Ascending aorta (tissue), 2 donors: Measurements from ENCODE around the gene MATCAP1. TPM values are rescaled to one million over a fixed set of nuclear protein-coding genes. Genes with fewer than 3 reads are reported as not detected.
A peak's percentile ranks its signal among the peaks of the same experiment; 100 is the strongest.

Experiments
- DNase-seq, 2 donors: peaks; one replicate each; pipeline ENCODE4 v3.0.0-alpha.2; 2019; ENCODE audit warnings: low spot score in 2 of 2
- H3K27ac ChIP-seq, 2 donors: fragments of 200-600 bp; sonication (generic); one replicate each; pipeline ENCODE4 v1.5.1; 2016 to 2017; ENCODE audit warnings: mild to moderate bottlenecking in 1 of 2
- H3K27me3 ChIP-seq: fragments of 200-600 bp; sonication (generic); one replicate; pipeline ENCODE4 v1.5.1; 2017
- H3K36me3 ChIP-seq, 2 donors: fragments of 200-600 bp; sonication (generic); one replicate each; pipeline ENCODE4 v1.5.1; 2016
- H3K4me1 ChIP-seq, 2 donors: fragments of 200-600 bp; sonication (generic); one replicate each; pipeline ENCODE4 v1.5.1; 2016 to 2017; ENCODE audit warnings: mild to moderate bottlenecking in 1 of 2
- H3K4me3 ChIP-seq, 2 donors: fragments of 200-600 bp; sonication (generic); one replicate each; pipeline ENCODE4 v1.5.1; 2016 to 2017; ENCODE audit warnings: mild to moderate bottlenecking in 1 of 2
- H3K9me3 ChIP-seq, 2 donors: fragments of 200-600 bp; sonication (generic); one replicate each; pipeline ENCODE4 v1.5.1; 2016
- intact Hi-C: fragments of 100-400 bp; cut with DNase I; formaldehyde crosslinking; loops from one replicate; pipeline ENCODE4 v1.15.1; 2023
- total RNA-seq: library from RNA; depleted of rRNA; stranded (reverse); fragments of >200 nt; gene quantifications from one replicate; pipeline ENCODE4 v1.1.0, GENCODE V29; 2016
- TF ChIP-seq, protein P1 (sequence below), 3 experiments: fragments of 200-600 bp in 2 of 3; fragments of 450-650 bp in 1 of 3; sonication (generic) in 2 of 3; IDR thresholded peaks; one replicate each; pipeline ENCODE4 v1.5.1; 2016 to 2019; ENCODE audit warnings: antibody characterized with exemption in 3 of 3, mild to moderate bottlenecking in 1 of 3, moderate library complexity in 1 of 3

MATCAP1 gene
- 18.9 TPM for total RNA-seq

DNA sequence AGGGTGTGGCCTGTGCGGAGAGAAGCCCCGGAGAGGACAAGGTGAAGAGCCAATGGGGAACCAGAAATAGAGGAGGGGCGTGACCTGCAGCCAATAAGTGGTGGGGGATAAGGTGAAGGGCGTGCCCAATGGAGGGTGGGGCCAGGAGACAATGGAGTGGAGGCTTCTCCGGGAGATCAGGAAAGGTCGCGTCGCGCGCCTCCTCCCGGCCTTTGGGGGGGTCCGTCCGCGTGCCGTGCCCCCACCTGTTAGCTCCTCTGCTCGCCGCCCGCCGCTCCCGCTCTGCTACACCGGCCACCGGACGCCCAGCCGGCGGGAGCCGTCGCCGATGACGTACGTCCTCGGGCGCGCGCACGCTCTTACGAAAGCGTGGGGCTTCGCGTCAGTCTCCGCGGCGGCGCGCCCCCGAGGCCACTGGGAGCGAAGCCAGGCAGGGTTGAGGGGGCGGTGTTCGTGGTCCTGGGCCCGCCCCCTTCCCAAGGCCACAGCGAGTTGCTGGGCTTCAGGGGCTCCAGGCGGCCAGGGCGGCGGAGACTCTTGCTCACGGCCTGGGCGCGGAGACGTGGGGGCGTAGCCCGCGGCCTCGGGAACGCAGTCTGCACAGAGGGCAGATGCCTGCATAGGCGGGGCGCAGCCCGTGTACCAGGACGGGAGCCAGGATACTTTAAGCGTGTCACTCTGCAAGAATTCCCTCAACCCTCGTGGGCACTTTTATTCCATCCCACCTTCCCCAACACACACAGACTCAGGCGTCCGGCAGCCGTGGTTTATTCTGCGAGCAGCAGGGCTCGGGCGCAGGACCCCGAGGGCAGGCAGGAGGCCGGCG lies at the start of gene MATCAP1:
TSS of gene MATCAP1 (minus strand) at position 337 of the 826 bp plus-strand sequence. CDS start 3,353 bp downstream, outside the sequence.
- intact Hi-C loops: loop anchor here (1.0 to 2.0 kb wide), 3 partner anchors 10 to 229 kb away; no protein-coding TSS in a partner anchor
- DNase-seq: peak; percentile 90 to 98
- Histone ChIP-seq H3K4me1 (peaks cover 15 to 21% of the 10 kb centered on the region in 2 donors), H3K4me3 (peak within 1 kb of the TSS; percentile 74 to 76), H3K9me3 (no peaks in the 10 kb centered on the region), H3K36me3 (no peaks in the 10 kb centered on the region), H3K27me3 (no peaks in the 10 kb centered on the region), H3K27ac (peak within 1 kb of the TSS; percentile 92 to 96)
- TF ChIP-seq, protein P1, sequence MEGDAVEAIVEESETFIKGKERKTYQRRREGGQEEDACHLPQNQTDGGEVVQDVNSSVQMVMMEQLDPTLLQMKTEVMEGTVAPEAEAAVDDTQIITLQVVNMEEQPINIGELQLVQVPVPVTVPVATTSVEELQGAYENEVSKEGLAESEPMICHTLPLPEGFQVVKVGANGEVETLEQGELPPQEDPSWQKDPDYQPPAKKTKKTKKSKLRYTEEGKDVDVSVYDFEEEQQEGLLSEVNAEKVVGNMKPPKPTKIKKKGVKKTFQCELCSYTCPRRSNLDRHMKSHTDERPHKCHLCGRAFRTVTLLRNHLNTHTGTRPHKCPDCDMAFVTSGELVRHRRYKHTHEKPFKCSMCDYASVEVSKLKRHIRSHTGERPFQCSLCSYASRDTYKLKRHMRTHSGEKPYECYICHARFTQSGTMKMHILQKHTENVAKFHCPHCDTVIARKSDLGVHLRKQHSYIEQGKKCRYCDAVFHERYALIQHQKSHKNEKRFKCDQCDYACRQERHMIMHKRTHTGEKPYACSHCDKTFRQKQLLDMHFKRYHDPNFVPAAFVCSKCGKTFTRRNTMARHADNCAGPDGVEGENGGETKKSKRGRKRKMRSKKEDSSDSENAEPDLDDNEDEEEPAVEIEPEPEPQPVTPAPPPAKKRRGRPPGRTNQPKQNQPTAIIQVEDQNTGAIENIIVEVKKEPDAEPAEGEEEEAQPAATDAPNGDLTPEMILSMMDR (IDR thresholded peaks at IDR 0.05): no peak

DNA sequence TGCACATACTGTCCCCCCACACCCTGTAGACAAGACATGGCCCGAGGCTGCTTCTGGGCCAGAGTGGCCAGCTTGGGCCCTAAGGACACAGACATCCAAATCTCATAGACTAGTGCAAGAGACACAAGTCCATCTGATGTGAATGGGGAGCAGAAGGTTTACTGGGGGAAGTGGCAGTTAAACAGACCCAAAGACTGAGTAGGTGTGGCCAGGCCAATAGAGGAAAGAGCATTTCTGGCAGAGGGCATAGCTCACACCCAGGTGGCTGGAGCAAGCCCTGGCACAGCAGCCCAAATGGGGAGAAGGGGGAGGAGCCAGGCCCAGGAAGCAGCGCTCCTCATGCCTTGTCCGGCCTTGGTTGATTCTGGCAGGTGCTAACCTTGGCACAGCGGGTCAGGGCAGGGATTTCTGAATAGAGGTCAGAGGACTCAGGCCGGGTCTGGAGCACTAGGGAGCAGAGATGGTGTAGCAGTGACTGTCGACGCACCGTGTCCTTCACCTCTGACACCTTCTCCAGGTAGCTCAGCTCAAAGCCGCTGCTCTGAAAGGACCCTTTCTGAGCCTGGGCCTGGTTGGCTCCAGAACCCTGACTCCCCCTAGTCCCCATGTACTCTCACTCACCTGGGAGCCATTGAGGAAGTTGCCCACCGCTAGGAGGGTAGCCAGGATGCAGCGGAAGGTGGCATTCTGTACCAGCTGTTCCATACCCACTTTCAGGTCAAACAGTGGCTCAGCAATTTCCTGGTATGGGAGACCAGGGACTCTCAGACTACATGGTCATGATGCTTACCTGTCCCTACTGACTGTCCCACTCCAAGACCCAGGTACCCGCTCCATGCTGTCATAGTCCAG lies 47.3 kb upstream of the MATCAP1 start:
- TF ChIP-seq, protein P1 (IDR thresholded peaks at IDR 0.05): no peak
- Histone ChIP-seq H3K9me3 (no peaks in the 10 kb centered on the region), H3K4me3 (no peak overlapping the region), H3K27me3 (no peaks in the 10 kb centered on the region), H3K27ac (no peak overlapping the region), H3K4me1 (peaks cover 6 to 11% of the 10 kb centered on the region in 2 donors), H3K36me3 (peaks cover 67 to 76% of the 10 kb centered on the region in 2 donors)
- DNase-seq: no peak
- intact Hi-C loops: no loop called here

DNA sequence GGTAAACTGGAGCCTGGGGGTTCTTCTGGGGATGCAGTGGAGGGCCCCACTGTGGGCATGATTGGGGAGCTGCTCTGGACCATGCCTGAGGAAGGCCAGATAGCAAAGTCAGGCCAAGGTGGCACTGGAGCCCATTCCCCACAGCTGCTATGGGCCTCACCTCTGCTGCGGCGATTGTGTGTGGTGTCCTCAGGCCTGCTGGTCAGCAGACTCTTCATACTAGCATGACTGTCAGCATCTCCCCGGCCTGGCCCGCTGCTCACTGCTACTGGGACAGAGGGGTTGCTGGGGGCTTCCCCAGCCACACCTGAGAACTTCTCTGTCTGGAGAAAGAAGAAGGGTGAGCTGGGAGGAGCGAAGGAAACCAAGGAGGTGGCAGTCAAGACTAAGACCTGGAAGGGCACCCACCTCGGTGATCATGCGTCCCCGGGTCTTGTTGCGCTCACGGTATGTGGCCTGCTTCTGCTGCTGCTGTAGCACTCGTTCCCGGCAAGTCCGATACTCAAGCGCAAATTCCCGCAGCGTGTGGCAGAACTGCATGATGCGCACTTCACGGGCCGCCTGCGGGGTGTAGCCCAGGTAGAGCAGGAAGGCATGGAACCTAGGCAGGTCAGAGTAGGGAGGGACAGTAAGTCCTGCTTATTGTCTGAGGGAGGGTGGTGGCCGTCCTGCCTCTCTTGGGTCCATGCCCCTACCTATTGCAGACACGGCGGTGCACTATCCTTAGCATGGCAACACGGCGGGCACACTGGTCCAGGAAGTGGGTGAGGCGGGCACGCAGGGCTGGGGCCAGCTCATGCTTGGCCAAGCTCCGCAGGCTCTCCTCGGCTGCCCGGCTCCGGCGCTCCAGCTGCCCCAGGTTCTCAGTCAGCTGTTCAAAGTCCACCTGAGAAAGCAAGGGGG lies 46.4 kb upstream of the MATCAP1 start:
- no peaks in the 10 kb centered on the region for H3K9me3 ChIP-seq
- H3K4me3 ChIP-seq: no peak overlapping the region
- intact Hi-C loops: no loop called here
- H3K27ac ChIP-seq: no peak overlapping the region
- TF ChIP-seq, protein P1 (IDR thresholded peaks at IDR 0.05): no peak
- no peaks in the 10 kb centered on the region for H3K27me3 ChIP-seq
- DNase-seq: no peak
- peaks cover 6 to 15% of the 10 kb centered on the region in 2 donors for H3K4me1 ChIP-seq
- peaks cover 58 to 67% of the 10 kb centered on the region in 2 donors for H3K36me3 ChIP-seq

DNA sequence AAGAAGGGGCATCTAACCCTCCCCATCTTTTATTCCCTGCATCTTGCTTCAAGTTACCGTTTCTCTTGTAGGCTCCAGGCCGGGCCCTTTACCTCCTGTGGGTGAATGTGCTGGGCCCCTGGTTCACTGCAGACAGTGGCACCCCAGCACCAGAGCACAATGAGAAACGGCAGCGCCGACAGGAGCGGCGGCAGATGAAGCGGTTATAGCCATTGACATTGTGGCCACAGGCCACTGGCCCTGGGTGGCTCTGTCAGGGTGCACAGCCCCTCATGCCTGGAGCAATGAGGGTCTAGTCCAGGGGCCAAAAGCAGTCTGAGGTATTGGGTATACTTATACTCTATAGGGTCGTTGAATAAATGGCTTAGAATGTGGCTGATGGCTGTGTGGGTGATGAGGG lies 45.1 kb upstream of the MATCAP1 start:
- no peak for DNase-seq
- Histone ChIP-seq H3K9me3 (no peaks in the 10 kb centered on the region), H3K36me3 (peaks cover 46 to 55% of the 10 kb centered on the region in 2 donors), H3K27ac (no peak overlapping the region), H3K4me3 (no peak overlapping the region), H3K27me3 (no peaks in the 10 kb centered on the region), H3K4me1 (peaks cover 6 to 15% of the 10 kb centered on the region in 2 donors)
- intact Hi-C loops: no loop called here
- TF ChIP-seq, protein P1 (IDR thresholded peaks at IDR 0.05): no peak
